ENCODE data around the gene INPP5F. TPM values are rescaled to one million over a fixed set of nuclear protein-coding genes. Genes with fewer than 3 reads are reported as not detected.

Gene INPP5F
- total and polyA plus RNA-seq, 10 of the 15 experiments (the other 5 are each of a cell fraction or from before 2014, with no cell fraction given): 6.0 to 49.3 (median 34.3) TPM

DNA sequence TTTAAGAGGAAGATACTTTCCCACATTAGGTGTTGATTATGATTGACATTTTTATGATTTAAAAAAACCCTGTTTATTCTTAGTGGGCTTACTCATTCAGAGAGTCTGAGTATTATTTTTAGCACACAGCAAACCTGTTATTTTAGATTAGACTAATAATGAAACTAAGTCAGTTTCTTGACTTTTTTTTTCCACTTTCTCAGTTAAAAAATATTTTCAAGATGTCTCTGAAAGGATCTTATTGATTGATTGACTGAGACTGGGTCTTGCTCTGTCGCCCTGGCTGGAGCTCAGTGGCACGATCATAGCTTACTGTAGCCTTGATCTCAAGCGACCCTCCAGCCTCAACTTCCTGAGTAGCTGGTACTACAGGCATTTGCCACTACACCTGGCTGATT lies 20.4 kb upstream of the INPP5F start:
- peak overlapping the region; percentile 45; the same call in 1 of the 2 replicates for H3K9ac ChIP-seq (ENCODE audit: control insufficient read depth, insufficient read depth, low read length)
- no peaks in the 10 kb centered on the region for H3K79me2 ChIP-seq (ENCODE audit: control insufficient read depth, insufficient read depth, low read length)
- BruUV-seq (replicated peaks): no TSS peak
- peaks cover 72% of the 10 kb centered on the region for H3K4me1 ChIP-seq (ENCODE audit: control insufficient read depth, insufficient read depth, low read length)
- in situ Hi-C loops (cut with MboI) (no loop called here), intact Hi-C loops (cut with micrococcal nuclease; ENCODE audit: unreplicated experiment) (loop anchor here (2.0 kb wide), 2 partner anchors 19 to 79 kb away; no protein-coding TSS in a partner anchor)
- no peak overlapping the region; the same call in 1 of the 2 replicates for H3K4me3 ChIP-seq
- CTCF ChIA-PET: interaction anchor here (0.6 to 6.5 kb wide), 9 partner anchors 10 to 154 kb away, joined by 3 to 45 read pairs (median 5); partner anchors contain the start of gene INPP5F
- peak overlapping the region; percentile 92 for H3K27ac ChIP-seq (ENCODE audit: control insufficient read depth, insufficient read depth)
- WGBS (ENCODE audit: insufficient coverage, insufficient replicate concordance, low lambda C conversion rate, missing lambda C conversion rate): 3% methylated on average over 3 of the region's 3 CpGs
- no peaks in the 10 kb centered on the region for H3K36me3 ChIP-seq (ENCODE audit: control insufficient read depth in 2 of 2, insufficient read depth in 2 of 2, low read length in 1 of 2)
- H4K20me1 ChIP-seq (ENCODE audit: control insufficient read depth, insufficient read depth): no peaks in the 10 kb centered on the region
- peaks cover 25% of the 10 kb centered on the region for H3K9me3 ChIP-seq (replicated peaks; ENCODE audit: control insufficient read depth, insufficient read depth, low read length)
- no peaks in the 10 kb centered on the region for H3K27me3 ChIP-seq (replicated peaks in 1 of 2; ENCODE audit: control insufficient read depth in 2 of 2, insufficient read depth in 2 of 2, low read length in 1 of 2)
- RAD21 ChIA-PET (ENCODE audit: unreplicated experiment): interaction anchor here (1.1 to 9.5 kb wide), 7 partner anchors 11 to 498 kb away, joined by 3 to 143 read pairs (median 11); partner anchors contain the start of genes GRK5 and INPP5F
- DNase-seq (ENCODE audit: low read depth, low spot score): peak; percentile 76
- ATAC-seq: peak; percentile 40
- H3K4me2 ChIP-seq (ENCODE audit: control insufficient read depth, insufficient read depth): 0 out of 2 replicates have a peak overlapping the region, but pooled peaks have one; percentile 5
- FAIRE-seq: no peak
- SMC1A ChIA-PET (ENCODE audit: uncharacterized antibody, unreplicated experiment): interaction anchor here (0.6 to 9.6 kb wide), 13 partner anchors 8 to 150 kb away, joined by 3 to 165 read pairs (median 5); partner anchors contain the start of gene INPP5F
- no peak overlapping the region for H2AFZ ChIP-seq (ENCODE audit: control insufficient read depth, low read depth, low read length)
- POLR2A ChIA-PET: interaction anchor here (0.6 to 6.5 kb wide), 9 partner anchors 9 to 1064 kb away, joined by 3 to 85 read pairs (median 10); partner anchors contain the start of gene INPP5F
- TF ChIP-seq RUNX3 (IDR thresholded peaks at IDR 0.05; ENCODE audit: low read length) (peak; percentile 83), JUNB (IDR thresholded peaks at IDR 0.05) (peak; percentile 99), SREBF1 (IDR thresholded peaks at IDR 0.05; ENCODE audit: low read length) (peak; percentile 66; the same call in 1 of the 2 replicates), KDM1A (IDR thresholded peaks at IDR 0.05; ENCODE audit: borderline replicate concordance) (no peak), KLF5 (IDR thresholded peaks at IDR 0.05; ENCODE audit: partially characterized antibody) (peak; percentile 85), ATF7 (IDR thresholded peaks at IDR 0.05; ENCODE audit: low read depth) (peak; percentile 90), CBX3 (IDR thresholded peaks at IDR 0.05; ENCODE audit: borderline replicate concordance, low read depth) (no peak), TARDBP (IDR thresholded peaks at IDR 0.05; ENCODE audit: borderline replicate concordance) (no peak), ZNF274 (IDR thresholded peaks at IDR 0.05; ENCODE audit: insufficient read depth, insufficient read length) (no peak), STAT1 (conservative IDR thresholded peaks at IDR 0.05) (no peak), HDAC6 (IDR thresholded peaks at IDR 0.05; ENCODE audit: unreplicated experiment) (no peak), CREM (IDR thresholded peaks at IDR 0.05; ENCODE audit: low read depth) (peak; percentile 95), MYC (IDR thresholded peaks at IDR 0.05; ENCODE audit: insufficient read depth, insufficient read length, insufficient replicate concordance, low read length, severe bottlenecking) (no peak), ZZZ3 (IDR thresholded peaks at IDR 0.05; ENCODE audit: control insufficient read depth, insufficient read length, low read depth) (no peak), JUND (IDR thresholded peaks at IDR 0.05; ENCODE audit: low read depth, low read length) (peak; percentile 97), ESRRA (IDR thresholded peaks at IDR 0.05; ENCODE audit: low read length) (no peak; the same call in 1 of the 2 replicates), KAT2A (conservative IDR thresholded peaks at IDR 0.05; ENCODE audit: control insufficient read depth, low read depth, low read length) (no peak)
- TF ChIP-seq, protein P1, sequence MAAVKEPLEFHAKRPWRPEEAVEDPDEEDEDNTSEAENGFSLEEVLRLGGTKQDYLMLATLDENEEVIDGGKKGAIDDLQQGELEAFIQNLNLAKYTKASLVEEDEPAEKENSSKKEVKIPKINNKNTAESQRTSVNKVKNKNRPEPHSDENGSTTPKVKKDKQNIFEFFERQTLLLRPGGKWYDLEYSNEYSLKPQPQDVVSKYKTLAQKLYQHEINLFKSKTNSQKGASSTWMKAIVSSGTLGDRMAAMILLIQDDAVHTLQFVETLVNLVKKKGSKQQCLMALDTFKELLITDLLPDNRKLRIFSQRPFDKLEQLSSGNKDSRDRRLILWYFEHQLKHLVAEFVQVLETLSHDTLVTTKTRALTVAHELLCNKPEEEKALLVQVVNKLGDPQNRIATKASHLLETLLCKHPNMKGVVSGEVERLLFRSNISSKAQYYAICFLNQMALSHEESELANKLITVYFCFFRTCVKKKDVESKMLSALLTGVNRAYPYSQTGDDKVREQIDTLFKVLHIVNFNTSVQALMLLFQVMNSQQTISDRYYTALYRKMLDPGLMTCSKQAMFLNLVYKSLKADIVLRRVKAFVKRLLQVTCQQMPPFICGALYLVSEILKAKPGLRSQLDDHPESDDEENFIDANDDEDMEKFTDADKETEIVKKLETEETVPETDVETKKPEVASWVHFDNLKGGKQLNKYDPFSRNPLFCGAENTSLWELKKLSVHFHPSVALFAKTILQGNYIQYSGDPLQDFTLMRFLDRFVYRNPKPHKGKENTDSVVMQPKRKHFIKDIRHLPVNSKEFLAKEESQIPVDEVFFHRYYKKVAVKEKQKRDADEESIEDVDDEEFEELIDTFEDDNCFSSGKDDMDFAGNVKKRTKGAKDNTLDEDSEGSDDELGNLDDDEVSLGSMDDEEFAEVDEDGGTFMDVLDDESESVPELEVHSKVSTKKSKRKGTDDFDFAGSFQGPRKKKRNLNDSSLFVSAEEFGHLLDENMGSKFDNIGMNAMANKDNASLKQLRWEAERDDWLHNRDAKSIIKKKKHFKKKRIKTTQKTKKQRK (IDR thresholded peaks at IDR 0.05; ENCODE audit: low read depth, low read length): no peak
- TF ChIP-seq, protein P2, sequence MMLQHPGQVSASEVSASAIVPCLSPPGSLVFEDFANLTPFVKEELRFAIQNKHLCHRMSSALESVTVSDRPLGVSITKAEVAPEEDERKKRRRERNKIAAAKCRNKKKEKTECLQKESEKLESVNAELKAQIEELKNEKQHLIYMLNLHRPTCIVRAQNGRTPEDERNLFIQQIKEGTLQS (IDR thresholded peaks at IDR 0.05; ENCODE audit: borderline replicate concordance, extremely low read depth, low read depth, low read length): no peak
- TF ChIP-seq, protein P3, sequence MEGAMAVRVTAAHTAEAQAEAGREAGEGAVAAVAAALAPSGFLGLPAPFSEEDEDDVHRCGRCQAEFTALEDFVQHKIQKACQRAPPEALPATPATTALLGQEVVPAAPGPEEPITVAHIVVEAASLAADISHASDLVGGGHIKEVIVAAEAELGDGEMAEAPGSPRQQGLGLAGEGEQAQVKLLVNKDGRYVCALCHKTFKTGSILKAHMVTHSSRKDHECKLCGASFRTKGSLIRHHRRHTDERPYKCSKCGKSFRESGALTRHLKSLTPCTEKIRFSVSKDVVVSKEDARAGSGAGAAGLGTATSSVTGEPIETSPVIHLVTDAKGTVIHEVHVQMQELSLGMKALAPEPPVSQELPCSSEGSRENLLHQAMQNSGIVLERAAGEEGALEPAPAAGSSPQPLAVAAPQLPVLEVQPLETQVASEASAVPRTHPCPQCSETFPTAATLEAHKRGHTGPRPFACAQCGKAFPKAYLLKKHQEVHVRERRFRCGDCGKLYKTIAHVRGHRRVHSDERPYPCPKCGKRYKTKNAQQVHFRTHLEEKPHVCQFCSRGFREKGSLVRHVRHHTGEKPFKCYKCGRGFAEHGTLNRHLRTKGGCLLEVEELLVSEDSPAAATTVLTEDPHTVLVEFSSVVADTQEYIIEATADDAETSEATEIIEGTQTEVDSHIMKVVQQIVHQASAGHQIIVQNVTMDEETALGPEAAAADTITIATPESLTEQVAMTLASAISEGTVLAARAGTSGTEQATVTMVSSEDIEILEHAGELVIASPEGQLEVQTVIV (IDR thresholded peaks at IDR 0.05; ENCODE audit: borderline replicate concordance, partially characterized antibody): no peak
